Small intestine (tissue), 7 donors: Measurements from ENCODE around the gene DFFB. TPM values are rescaled to one million over a fixed set of nuclear protein-coding genes. Genes with fewer than 3 reads are reported as not detected.

Experiments
- DNase-seq, 2 donors: peaks; one replicate each; pipeline versions ENCODE4 v3.0.0 to v3.0.0-alpha.2; 2013
- FAIRE-seq: peaks from 2 replicates; lab custom pipeline; 2012; peaks lifted over from hg19 to GRCh38; lab: Jason Lieb, UNC
- H3K27ac ChIP-seq, 3 donors: one replicate each; pipeline ENCODE4 v1.5.1; 2013; ENCODE audit warnings: low read length in 2 of 3, mild to moderate bottlenecking in 2 of 3, control low read depth in 1 of 3, inconsistent platforms in 1 of 3, low read depth in 1 of 3, moderate library complexity in 1 of 3
- H3K27me3 ChIP-seq, 3 donors: one replicate each; pipeline ENCODE4 v1.6.1; 2013; ENCODE audit warnings: low read length in 3 of 3, inconsistent platforms in 1 of 3; ENCODE audit not compliant: control insufficient read depth in 3 of 3, insufficient read depth in 3 of 3
- H3K36me3 ChIP-seq, 3 donors: one replicate each; pipeline ENCODE4 v1.6.1; 2013; ENCODE audit warnings: low read length in 3 of 3, inconsistent platforms in 1 of 3, low read depth in 1 of 3, mild to moderate bottlenecking in 1 of 3, moderate library complexity in 1 of 3; ENCODE audit not compliant: control insufficient read depth in 3 of 3, insufficient read depth in 2 of 3
- H3K4me1 ChIP-seq, 3 donors: one replicate each; pipeline ENCODE4 v1.6.1; 2013; ENCODE audit warnings: low read length in 2 of 3, inconsistent platforms in 1 of 3, low read depth in 1 of 3, mild to moderate bottlenecking in 1 of 3, moderate library complexity in 1 of 3; ENCODE audit not compliant: control insufficient read depth in 3 of 3, insufficient read depth in 2 of 3
- H3K4me3 ChIP-seq, 3 donors: one replicate each; pipeline ENCODE4 v1.5.1; 2013; ENCODE audit warnings: low read length in 3 of 3, control low read depth in 1 of 3, inconsistent platforms in 1 of 3, low read depth in 1 of 3, mild to moderate bottlenecking in 1 of 3, moderate library complexity in 1 of 3
- H3K9me3 ChIP-seq, 2 donors: one replicate each; pipeline ENCODE4 v1.6.1; 2013; ENCODE audit warnings: low read depth in 1 of 2, low read length in 1 of 2; ENCODE audit not compliant: control insufficient read depth in 2 of 2, insufficient read depth in 1 of 2
- WGBS, 3 donors: extraction: QIAGEN DNeasy Blood & Tissue Kit; methylation state at CpG; one replicate each; pipeline ENCODE4 v1.1.7; 2013; 5-methylcytosine and 5-hydroxymethylcytosine counted together
- polyA plus RNA-seq, 4 donors: library from polyadenylated mRNA; stranded (reverse) in 3 of 4; unstranded in 1 of 4; fragments of 200-250 nt in 3 of 4; fragments of 120-200 nt in 1 of 4; gene quantifications; one replicate each; pipeline versions ENCODE4 v1.2.1 to v1.2.3, GENCODE V29; 2013
- donor health status: healthy with polysubstance abuse.
- donor health status: control.
- donor health status: control.
- donor health status: Bipolar disorder and iron deficiency.
- donor health status: healthy.

The DFFB gene
- polyA plus RNA-seq, 4 donors = 8.7 to 22.6 (median 11.9) TPM

DNA sequence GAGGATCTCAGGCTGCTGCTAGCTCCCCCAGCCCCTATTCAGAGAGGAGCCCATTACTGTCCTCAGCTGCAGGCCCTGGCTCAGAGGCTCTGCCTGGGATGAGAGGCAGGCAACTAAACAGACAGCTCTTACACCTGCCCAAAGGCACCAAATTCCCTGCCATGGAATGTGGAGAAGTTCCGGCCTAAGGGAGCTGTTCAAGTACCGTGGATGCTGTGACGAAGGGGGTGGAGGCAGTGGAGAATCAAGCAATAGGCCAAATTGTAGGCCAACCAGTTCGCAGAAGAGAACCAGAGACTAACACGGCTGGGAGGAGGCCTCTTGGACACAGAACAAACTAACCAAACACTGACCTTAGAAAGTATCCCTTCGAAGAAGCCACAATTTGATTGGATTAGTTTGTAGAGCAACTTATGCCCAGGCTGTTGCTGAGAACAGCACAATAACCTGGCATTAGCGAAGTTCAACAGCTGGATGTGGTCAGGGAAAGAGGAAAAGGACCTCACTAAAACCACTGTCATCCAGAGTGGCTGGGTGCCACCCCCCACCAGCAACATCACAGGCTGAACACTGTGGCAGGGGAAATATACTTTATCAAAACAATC is 39.2 kb downstream of the DFFB start:
- H3K4me3 ChIP-seq = no peak overlapping the region
- peaks cover 0 to 2% (median 0%) of the 10 kb centered on the region in 3 donors for H3K4me1 ChIP-seq
- no peak for FAIRE-seq
- H3K9me3 ChIP-seq = peaks cover 0 to 9% of the 10 kb centered on the region in 2 donors
- H3K27me3 ChIP-seq = no peaks in the 10 kb centered on the region
- no peak overlapping the region for H3K27ac ChIP-seq
- peaks cover 0 to 21% (median 3%) of the 10 kb centered on the region in 3 donors for H3K36me3 ChIP-seq
- WGBS, 3 donors = 92 to 94% (median 93%) methylated on average over 7 of the region's 7 CpGs
- no peak for DNase-seq

DNA sequence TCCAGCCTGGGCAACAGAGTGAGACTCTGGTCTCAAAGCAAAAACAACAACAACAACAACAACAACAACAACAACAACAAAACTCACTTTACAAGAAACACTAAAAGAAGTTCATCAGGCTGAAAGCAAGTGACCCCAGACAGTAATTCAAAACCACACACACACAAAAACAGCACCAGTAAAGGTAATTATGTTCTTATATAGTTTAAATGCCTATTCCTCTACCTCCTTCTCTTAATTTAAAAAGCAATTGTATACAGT is 41.1 kb downstream of the DFFB start:
- FAIRE-seq = no peak
- no peaks in the 10 kb centered on the region for H3K27me3 ChIP-seq

DNA sequence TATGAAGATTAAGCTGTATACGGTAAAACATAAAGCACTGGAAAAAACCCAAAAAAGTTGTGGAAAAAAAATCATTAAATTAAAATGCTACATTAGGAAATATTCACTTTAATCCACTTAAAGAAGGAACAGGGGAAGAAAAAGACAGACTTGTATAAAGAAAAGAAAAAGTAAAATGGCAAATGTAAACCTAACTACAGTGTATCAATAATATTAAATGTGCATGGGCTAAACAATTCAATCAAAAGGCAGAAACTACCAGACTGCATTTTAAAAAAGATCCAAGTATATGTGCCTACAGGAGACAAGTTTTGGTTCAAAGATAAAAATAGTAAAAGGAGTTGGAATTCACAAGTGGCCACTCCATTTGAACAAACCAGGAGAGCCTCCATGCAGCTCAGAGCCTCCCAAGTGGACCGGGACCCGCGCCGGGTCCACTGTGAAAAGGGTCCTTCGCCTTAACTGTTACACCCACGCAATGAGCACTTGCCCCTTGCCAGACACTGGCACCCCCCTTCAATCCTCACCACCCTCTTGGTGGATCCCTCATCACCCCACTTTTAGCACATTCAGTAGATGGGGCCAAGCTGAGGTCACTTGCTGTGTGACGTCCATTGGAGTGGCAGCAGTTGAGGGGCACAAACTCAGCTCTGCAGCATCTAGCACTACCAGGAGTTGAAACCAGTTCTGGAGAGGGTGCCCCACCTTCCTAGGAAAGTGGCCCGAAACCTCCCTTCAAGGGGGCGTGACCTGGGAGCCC is 41.9 kb downstream of the DFFB start:
- H3K36me3 ChIP-seq = peaks cover 0 to 14% (median 3%) of the 10 kb centered on the region in 3 donors
- H3K4me1 ChIP-seq = peaks cover 0 to 2% (median 0%) of the 10 kb centered on the region in 3 donors
- peaks cover 0 to 9% of the 10 kb centered on the region in 2 donors for H3K9me3 ChIP-seq
- H3K4me3 ChIP-seq = peak overlapping the region; percentile 70 to 94 (median 87)
- peak overlapping the region; percentile 90 to 97 (median 95) for H3K27ac ChIP-seq
- FAIRE-seq (no peak), DNase-seq (peak in 1 of 2 donors; percentile 21)
- no peaks in the 10 kb centered on the region for H3K27me3 ChIP-seq
- 39 to 55% (median 51%) methylated on average over 10 of the region's 10 CpGs for WGBS, 3 donors

More for the DNA sequence above, 41.1 kb downstream of the DFFB start:
- no peak for DNase-seq
- Histone ChIP-seq H3K4me1 (peaks cover 0 to 2% (median 0%) of the 10 kb centered on the region in 3 donors), H3K36me3 (peaks cover 0 to 14% (median 3%) of the 10 kb centered on the region in 3 donors), H3K4me3 (no peak overlapping the region), H3K27ac (no peak overlapping the region), H3K9me3 (peaks cover 0 to 9% of the 10 kb centered on the region in 2 donors)

DNA sequence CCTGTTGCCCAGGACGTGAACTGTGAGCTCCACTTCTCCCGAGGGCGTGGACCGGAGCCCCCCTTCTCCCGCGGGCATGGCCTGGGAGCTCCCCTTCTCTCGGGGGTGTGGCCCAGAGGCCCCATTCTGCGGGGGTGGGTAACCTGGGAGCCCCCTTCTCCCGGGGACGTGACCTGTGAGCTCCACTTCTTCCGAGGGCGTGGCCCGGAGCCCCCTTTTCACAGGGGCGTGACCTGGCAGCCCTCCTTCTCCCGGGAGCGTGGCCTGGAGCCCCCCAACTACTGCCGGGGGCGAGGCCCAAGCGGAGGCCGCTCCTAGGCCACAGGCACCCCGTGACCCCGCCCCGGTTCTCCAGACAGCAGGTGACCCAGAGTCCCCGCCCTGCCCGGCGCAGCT is 42.5 kb downstream of the DFFB start:
- FAIRE-seq (no peak), DNase-seq (no peak)
- Histone ChIP-seq H3K36me3 (peaks cover 0 to 14% (median 3%) of the 10 kb centered on the region in 3 donors), H3K27me3 (no peaks in the 10 kb centered on the region), H3K27ac (peak overlapping the region; percentile 90 to 97 (median 95)), H3K4me3 (peak overlapping the region; percentile 70 to 94 (median 87)), H3K4me1 (peaks cover 0 to 2% (median 0%) of the 10 kb centered on the region in 3 donors), H3K9me3 (peaks cover 0 to 9% of the 10 kb centered on the region in 2 donors)
- WGBS, 3 donors = 0 to 1% (median 1%) methylated on average over 23 to 26 of the region's 26 CpGs

DNA sequence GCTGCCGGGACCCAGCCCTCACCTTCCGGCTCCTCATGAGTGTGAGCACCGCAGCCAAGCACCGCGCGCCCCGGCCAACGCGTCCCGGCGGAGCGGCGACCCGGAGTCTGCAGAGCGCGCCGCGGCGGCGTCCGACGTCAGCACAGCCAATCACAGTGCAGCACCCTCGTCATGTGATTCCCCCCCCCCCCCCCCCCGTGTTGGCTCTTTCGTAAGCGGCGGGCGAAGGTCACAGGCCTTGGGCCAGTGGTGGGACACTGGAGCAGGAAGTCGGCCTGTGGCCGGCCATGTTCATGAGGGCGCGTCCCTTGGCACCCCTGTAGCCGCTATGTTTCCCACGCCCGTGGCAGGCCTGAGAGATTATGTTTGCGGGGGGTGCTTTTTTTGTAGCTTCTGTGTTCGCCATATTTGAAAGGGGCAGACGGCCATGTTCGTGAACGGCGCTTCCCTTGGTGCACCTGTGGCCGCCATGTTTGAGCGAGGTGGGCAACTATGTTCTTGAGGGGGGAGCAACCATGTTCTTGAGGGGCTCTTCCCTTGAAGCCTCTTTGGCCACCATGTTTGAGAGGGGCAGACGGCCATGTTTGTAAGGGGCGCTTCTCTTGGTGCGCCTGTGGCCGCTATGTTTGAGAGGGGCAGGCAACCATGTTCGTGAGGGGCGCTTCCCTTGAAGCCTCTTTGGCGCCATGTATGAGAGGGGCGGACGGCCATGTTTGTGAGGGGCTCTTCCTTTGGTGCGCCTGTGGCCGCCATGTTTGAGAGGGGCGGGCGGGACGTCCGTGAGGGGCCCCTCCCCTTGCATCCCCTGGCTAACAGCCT is 43.1 kb downstream of the DFFB start, which contains the start of gene C1orf174:
Gene C1orf174 (minus strand): TSS at position 123 of the 819 bp plus-strand sequence. CDS start 86 bp downstream, at position 37.
- DNase-seq = peak; percentile 95 to 99
- FAIRE-seq = no peak
- WGBS, 3 donors = 0 to 1% (median 1%) methylated on average over 48 to 58 of the region's 58 CpGs
- H3K4me1 ChIP-seq = peaks cover 0 to 2% (median 0%) of the 10 kb centered on the region in 3 donors
- peaks cover 0 to 8% (median 3%) of the 10 kb centered on the region in 3 donors for H3K36me3 ChIP-seq
- H3K9me3 ChIP-seq = peaks cover 0 to 9% of the 10 kb centered on the region in 2 donors
- H3K27ac ChIP-seq = peak within 1 kb of the TSS; percentile 90 to 97 (median 95)
- peak within 1 kb of the TSS; percentile 70 to 94 (median 87) for H3K4me3 ChIP-seq
- H3K27me3 ChIP-seq = no peaks in the 10 kb centered on the region

DNA sequence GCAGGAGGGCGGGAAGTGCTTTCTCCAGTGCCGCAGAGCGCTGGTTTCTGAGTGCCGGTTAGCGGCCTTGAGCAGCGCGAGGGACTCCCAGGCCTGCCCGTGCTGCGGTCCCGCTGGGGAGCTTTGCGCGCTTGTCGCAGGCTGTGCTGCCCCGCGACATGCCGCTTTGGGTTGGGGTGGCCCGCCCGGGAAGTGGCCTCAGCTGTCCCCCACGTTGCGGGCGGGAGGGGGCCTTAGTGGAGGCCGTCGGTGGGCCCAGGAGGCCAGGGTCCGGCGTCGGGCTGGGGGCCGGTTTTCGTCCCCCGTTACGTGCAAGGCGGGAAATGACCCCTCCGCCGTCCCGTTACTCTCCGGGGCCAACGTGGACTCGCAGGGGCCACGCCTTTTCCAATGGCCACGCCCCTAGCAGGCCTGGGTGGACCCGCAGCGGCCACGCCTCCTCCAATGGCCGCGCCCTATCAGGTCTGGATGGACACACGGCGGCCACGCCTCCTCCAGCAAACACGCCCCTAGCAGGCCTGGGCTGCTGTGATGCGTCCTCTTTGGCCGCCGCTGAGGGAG is 43.8 kb downstream of the DFFB start:
- peak; percentile 10 for FAIRE-seq
- 0 to 1% (median 0%) methylated on average over 45 to 51 of the region's 51 CpGs for WGBS, 3 donors
- H3K9me3 ChIP-seq = peaks cover 0 to 9% of the 10 kb centered on the region in 2 donors
- H3K27ac ChIP-seq = peak overlapping the region; percentile 85 to 97 (median 95)
- peaks cover 0 to 3% (median 0%) of the 10 kb centered on the region in 3 donors for H3K36me3 ChIP-seq
- H3K27me3 ChIP-seq = no peaks in the 10 kb centered on the region
- H3K4me1 ChIP-seq = peaks cover 0 to 2% (median 0%) of the 10 kb centered on the region in 3 donors
- peak overlapping the region; percentile 70 to 94 (median 87) for H3K4me3 ChIP-seq
- peak; percentile 98 to 99 for DNase-seq

DNA sequence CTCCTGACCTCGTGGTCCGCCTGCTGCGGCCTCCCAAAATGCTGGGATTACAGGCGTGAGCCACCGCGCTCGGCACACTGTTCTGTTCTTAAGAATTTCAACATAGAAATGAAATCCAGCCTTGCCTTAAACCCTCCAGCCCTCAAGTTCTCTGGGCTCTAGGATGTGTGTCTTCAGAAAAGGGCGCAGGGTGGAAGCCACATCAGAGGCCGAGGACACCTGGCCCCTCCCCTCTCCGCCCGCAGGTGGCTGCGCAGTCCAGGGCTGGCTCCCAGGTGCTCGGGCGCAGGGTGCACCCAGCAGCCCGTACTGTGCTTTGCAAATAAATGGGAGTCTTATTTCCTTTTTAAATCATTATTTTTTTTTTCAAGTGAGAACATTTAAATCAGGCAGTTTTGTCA is 44.8 kb downstream of the DFFB start:
- H3K27ac ChIP-seq = no peak overlapping the region
- H3K4me1 ChIP-seq = peaks cover 0 to 2% (median 0%) of the 10 kb centered on the region in 3 donors
- no peaks in the 10 kb centered on the region for H3K36me3 ChIP-seq
- no peaks in the 10 kb centered on the region for H3K27me3 ChIP-seq
- H3K9me3 ChIP-seq = peaks cover 0 to 9% of the 10 kb centered on the region in 2 donors
- DNase-seq = no peak
- no peak for FAIRE-seq
- 79 to 89% (median 88%) methylated on average over 15 of the region's 15 CpGs for WGBS, 3 donors
- no peak overlapping the region for H3K4me3 ChIP-seq
